K562 (cell line): ENCODE results near the gene APBB2.

ENCODE experiments used
- BCLAF1 ChIP-seq, 2 experiments: fragments of 450-650 bp in 1 of 2; IDR thresholded peaks; 2 replicates each; pipeline ENCODE4 v1.6.1; 2011 to 2017; ENCODE audit warnings: low read depth in 2 of 2, antibody characterized with exemption in 1 of 2, borderline replicate concordance in 1 of 2, low read length in 1 of 2, mild to moderate bottlenecking in 1 of 2, mixed read lengths in 1 of 2; ENCODE audit not compliant: control insufficient read depth in 1 of 2
- CTCF ChIP-seq, 3 experiments: IDR thresholded peaks in 2 of 3; conservative IDR thresholded peaks in 1 of 3; 2 replicates each; pipeline ENCODE4 v1.5.1; 2011 to 2012; ENCODE audit warnings: low read length in 3 of 3, mild to moderate bottlenecking in 3 of 3, control low read depth in 2 of 3, improper control_type of control experiment in 1 of 3, inconsistent platforms in 1 of 3, low read depth in 1 of 3, mixed read lengths in 1 of 3, moderate library complexity in 1 of 3; ENCODE audit not compliant: insufficient read depth in 2 of 3
- NCOR1 ChIP-seq: fragments of 450-650 bp; IDR thresholded peaks from 2 replicates; pipeline ENCODE4 v1.6.1; 2016; ENCODE audit warnings: mild to moderate bottlenecking, moderate library complexity
- SIN3A ChIP-seq, 2 experiments: fragments of 150-350 bp in 1 of 2; IDR thresholded peaks; 2 replicates each; pipeline ENCODE4 v1.6.1; 2011 to 2016; ENCODE audit warnings: borderline replicate concordance in 2 of 2, low read depth in 2 of 2, low read length in 2 of 2, mild to moderate bottlenecking in 2 of 2, moderate library complexity in 2 of 2; ENCODE audit not compliant: control insufficient read depth in 1 of 2
- SRSF9 ChIP-seq: fragments of 200-400 bp; formaldehyde crosslinking; IDR thresholded peaks from 2 replicates; pipeline ENCODE4 v1.6.1; 2017; ENCODE audit warnings: low read depth, low read length, borderline replicate concordance
- TFAP4 ChIP-seq: sonication (generic); formaldehyde crosslinking; IDR thresholded peaks from 2 replicates; pipeline ENCODE4 v1.8.0; 2022; ENCODE audit warnings: missing genetic modification reagents, mild to moderate bottlenecking, moderate library complexity, borderline replicate concordance
- ZNF75A ChIP-seq: fragments of 450-650 bp; formaldehyde crosslinking; IDR thresholded peaks from 2 replicates; pipeline ENCODE4 v1.4.0; 2020; ENCODE audit warnings: mild to moderate bottlenecking

- TF ChIP-seq ZNF75A (CRISPR knock-in tag) (no peak), BCLAF1 (IDR thresholded peaks at IDR 0.05; ENCODE audit: borderline replicate concordance in 1 of 2, control insufficient read depth in 1 of 2, low read depth in 2 of 2, low read length in 1 of 2) (no peak), SRSF9 (no peak), NCOR1 (no peak), CTCF (IDR thresholded peaks at IDR 0.05 in 2 of 3, conservative IDR thresholded peaks at IDR 0.05 in 1 of 3; ENCODE audit: insufficient read depth in 2 of 3, low read depth in 1 of 3, low read length in 3 of 3) (no peak), SIN3A (IDR thresholded peaks at IDR 0.05; ENCODE audit: borderline replicate concordance in 2 of 2, control insufficient read depth in 1 of 2, low read depth in 2 of 2, low read length in 2 of 2) (no peak), TFAP4 (CRISPR knock-in tag) (no peak)
Measured at GRCh38 chr4:40957281-40957680, 257.1 kb downstream of the APBB2 start.
